HG03175 (cell line): ENCODE results near the gene MIS12.

ENCODE experiments used
- ATAC-seq: cut with Tn5 transposase; IDR thresholded peaks from one replicate; pipeline ENCODE4 v1.9.1; 2021; ENCODE audit warnings: mild to moderate bottlenecking, moderate library complexity; ENCODE audit not compliant: unreplicated experiment

The MIS12 gene

DNA sequence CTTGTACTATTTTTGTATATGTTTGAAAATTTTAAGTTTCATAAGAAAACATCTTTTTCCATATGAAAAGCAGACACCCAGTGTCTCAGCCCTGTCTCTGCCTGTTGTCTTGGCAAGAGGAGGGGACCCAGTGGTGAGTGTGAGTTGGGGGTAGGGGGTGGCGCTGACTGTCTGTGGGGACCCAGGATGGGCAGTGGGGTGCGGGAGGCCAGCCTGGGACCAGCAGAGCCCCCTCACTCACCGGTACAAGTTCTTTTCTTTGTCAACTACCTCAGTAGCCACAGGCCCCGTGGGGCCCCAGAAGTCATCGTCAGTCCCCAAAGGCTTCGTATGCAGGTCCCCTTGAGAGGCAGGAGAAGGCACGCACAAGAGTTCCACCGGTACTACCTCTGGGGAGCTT is 46.2 kb downstream of the MIS12 start:
- ATAC-seq, result no peak

- ATAC-seq, result no peak
These were observed 47.3 kb downstream of the MIS12 start for GRCh38 chr17:5533486-5534315.

DNA sequence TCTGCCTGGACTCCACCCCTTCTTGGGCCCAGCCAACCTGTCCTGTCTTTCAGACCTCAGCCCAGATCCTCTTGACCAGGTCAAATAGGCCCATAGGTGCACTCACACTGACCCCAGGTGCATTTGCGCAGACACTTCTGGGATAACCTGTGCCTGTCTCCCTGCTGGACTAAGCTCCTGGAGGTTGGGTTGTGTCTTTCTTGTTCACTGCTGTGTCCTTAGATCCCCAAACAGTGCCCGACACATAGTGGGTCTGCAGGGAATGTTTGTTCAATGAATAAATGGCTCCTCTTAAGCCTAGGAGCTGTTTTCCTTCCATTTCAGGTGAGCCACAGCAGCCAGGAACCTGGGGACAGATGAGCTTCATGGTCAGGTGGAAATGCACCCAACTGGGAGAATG is 49.1 kb downstream of the MIS12 start:
- ATAC-seq, result no peak

DNA sequence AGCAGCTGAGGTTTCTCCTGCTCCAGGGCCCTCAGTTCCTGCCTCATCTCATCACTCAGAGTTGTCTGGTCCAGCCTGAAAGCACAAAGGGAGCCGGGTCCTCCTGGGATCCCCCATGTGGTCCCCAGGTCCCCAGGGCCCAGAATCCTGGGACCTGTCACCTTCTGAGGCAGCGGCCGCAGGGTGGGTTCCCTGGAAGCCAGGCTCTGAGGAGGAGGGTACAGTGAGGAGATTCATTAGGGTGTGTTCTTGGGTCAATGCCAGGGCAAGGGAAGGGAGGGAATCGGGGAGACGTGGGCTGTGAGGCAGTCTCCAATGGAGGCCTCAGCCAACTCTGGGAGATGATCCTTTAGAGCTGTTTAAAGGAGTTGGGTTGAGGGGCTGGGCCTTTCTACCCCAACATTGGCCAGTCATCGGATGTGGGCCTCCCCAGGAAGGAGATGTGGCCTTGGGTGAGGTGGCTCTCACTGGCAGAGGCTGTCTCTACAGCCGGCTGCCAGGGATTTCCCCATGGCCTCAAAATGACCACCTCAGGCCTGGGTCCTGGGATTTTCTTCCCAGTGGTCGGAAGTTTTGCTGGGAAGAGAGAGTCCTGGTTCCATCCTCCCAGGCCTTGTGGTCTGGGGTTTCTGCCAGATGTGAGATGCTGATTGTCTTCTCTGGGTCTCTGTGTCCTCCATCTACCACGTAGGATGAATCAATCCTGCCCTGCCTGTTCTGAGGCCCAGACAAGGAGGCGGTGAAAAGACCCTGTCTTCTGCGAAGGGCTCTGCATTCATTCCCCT is 50.7 kb downstream of the MIS12 start:
- ATAC-seq, result no peak

GRCh38 chr17:5539286-5539685 is 52.9 kb downstream of the MIS12 start:
- no peak for ATAC-seq

- ATAC-seq, result no peak
These were observed 54.0 kb downstream of the MIS12 start for GRCh38 chr17:5540321-5540720.
